GM18499 (cell line): Measurements from ENCODE around the gene DLGAP1.

Source experiments
- ATAC-seq: cut with Tn5 transposase; IDR thresholded peaks from one replicate; pipeline ENCODE4 v1.9.1; 2021; ENCODE audit warnings: moderate number of reproducible peaks; ENCODE audit not compliant: insufficient read depth, unreplicated experiment

DLGAP1 gene

DNA sequence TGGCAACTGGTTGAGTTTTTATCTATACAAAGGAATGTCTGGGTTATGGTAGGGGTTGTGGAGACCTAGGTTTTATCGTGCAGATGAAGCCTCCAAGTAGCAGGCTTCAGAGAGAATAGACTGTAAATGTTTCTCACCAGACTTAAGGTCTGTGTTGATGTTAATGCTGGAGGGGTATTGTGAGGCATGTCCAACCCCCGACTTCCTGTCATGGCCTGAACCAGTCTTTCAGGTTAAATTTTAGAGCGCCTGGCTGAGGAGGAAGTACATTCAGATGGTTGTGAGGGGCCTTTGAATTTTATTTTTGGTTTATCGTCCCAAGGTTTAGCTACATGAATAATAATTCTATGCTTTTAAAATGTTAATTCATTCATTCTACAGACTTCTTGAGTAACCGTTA lies 435.1 kb downstream of the DLGAP1 start:
- ATAC-seq: no peak

DNA sequence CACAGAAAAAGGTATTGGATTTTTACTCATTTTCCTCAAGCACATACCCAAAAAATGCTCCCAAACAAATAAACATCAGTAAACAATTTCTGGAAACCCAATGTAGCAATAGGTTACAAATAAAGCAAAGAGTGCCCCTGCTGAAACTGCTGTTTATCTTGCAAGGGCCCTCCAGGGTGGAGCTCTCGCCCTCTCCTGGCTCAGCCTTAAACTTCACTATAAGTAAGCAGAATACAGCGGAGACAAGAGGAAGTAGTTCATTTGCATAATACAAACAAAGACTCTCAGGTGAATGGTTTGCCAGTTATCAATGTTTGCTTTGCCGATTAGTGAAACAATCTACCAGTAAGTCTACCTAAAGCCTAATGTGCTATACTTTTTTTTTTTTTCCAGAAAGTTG lies 437.6 kb downstream of the DLGAP1 start:
- ATAC-seq: peak; percentile 80

DNA sequence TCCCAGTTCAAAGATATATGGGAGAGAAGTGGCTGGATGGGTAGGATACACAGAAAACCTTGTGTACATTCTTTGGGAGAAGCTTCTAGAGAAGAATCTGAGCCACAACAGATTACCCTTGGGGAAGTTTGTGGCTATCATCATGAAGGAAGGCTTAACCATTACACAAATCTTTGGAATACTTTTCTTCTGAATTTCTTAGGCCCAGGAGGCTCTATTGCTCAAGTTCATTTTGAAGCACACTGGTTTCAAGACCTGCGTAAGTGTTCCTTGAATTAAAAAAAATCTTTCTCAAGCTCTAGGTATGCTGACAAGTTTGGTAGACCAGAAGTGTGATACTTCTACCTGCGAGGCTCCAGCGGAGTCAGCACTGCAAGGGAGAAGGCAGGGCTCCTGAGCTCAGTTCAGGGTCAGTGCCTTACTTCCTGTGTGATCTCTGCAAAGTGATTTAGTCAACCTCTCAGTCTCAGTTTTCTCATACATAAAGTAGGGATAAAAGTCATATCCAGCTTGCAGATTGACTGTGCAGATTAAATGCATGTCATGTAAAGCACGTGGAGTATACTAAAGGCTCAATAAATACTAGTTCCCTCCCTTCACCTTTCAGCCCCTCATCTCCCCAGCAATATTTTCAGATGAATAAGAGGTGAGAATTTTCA lies 438.6 kb downstream of the DLGAP1 start:
- ATAC-seq: no peak

DNA sequence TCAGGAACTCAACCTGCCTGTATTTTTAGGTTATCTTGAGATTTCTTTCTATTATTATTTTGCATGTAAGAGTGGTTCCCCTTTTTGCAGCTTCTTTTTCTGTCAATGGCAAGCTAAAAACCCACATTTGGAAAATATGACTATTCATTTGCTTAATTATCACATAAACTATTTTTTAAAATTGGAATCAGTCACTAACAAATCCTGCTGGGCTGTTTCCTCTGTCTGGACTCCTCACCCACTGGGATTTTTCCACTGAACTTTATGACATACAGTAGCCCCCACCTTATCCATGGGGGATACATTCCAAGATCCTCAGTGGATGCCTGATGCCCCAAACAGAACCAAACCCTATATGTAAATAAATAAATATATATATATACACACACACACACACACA lies 447.3 kb downstream of the DLGAP1 start:
- ATAC-seq: no peak

DNA sequence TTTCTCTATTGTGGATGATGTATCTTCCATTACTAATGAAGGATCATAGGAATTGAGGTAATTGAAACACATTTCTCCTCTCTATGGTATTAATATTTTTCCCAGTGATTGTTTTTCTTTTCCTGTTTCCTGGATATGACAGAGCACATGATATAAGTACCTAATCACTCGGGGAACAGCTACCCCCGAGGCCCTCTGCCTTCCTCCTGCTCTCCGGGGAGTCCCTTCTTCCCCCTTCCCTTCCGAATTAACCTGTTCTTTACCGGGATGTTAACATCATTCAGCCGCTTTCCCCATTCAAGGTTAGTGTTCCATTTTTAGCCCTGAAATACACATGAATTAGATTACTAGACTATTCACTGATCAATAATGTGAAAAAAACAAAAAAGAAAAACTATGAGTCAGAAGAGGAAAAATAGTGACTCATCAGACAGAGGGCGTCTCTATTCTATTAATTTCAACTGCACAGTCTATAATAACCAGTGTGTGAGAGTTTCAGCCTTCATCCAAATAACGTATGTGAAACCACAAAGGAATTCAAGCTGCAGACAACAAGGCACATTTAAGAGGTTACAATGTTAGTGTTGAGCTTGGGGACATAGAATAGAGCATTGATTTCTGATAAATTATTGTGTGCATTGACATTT lies 450.8 kb downstream of the DLGAP1 start:
- ATAC-seq: no peak

DNA sequence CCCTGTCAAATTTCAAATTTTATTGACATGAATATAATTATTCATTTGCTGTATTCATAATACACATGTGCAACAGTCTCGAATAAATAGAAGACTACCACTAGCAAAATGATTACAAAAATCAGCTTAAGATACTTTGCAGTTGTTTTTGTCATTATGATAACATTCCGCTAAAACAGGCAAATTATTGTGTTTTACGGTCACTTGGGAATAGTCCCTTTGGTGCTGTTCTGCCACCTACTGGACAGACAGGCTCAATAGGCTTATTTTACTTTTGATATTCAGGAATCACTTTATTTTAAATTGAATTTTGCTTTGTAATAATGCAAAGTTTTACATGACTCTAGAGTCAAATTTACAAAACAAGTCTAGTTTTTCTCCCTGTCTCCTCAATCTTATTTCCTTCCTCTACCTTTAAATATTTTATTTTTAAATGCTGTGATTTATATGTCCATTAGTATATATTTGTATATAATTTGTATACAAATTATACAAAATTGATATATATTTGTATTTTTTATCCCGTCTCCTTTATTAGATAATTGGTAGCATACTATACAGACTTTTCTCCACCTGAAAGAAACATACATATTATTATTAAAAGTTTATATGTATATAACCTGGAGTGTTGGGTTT lies 456.3 kb downstream of the DLGAP1 start:
- ATAC-seq: no peak

DNA sequence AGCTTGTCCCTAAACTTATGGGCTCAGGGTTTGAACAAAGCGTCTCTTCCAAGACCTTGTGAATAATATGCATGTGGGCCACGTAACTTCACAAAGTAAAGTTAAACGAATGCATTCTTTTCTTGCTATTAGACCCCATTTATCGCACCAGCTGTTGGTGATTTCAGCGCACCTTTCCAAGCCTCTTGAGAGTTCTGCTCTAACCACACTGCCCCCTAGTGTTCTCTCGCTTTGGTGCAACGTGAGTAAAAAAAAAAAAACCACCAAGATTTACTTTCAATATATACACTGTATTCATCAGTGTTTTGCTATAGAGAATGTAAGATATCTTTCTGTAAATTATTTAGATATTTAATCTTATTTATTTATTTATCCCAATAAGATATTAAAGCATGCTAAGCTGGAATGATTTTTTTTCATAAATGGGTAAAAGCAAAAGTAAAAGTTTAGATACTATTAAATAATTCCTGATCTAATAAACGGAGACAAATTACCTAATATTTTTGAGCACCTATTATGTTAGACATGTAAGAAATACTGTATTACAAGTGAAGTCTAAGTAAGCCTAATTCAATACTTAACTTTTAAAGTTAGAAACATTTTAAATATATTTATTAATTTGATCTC lies 459.5 kb downstream of the DLGAP1 start:
- no peak for ATAC-seq

DNA sequence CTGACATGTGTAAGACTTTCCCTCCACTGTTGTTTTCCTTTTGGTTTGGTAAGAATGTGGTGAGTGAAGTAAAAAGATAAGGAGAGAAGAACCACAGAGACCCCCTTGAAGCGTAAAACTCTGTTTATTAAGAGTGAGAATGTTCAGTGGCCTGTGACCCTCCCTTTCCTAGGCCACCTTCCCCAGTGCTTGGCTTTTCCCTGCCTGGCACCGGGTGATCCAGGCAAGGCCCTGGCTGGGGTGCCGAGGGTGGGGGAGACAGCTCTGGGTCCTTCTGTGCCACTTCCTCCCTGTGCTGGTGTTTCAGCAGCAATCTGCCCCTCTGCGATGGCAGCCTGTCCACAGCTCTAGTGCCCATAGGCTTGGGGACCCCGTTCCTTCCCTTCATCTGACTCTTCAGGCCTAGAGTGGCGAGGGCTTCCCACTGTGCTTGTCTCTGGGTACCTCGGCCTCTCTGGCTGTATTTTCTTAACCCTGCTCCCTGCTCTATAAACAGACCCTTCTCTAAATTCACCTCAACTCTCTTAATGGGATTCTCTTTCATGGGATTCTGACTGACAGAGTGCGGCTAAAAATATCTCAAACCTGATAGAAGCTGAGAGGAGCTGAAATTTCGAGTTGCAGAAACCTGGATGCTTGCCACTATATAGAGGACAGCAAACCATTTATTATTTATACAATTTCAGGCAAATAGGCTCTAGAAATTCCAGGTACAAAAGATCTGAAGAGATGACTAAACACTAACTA lies 461.0 kb downstream of the DLGAP1 start:
- ATAC-seq: no peak

DNA sequence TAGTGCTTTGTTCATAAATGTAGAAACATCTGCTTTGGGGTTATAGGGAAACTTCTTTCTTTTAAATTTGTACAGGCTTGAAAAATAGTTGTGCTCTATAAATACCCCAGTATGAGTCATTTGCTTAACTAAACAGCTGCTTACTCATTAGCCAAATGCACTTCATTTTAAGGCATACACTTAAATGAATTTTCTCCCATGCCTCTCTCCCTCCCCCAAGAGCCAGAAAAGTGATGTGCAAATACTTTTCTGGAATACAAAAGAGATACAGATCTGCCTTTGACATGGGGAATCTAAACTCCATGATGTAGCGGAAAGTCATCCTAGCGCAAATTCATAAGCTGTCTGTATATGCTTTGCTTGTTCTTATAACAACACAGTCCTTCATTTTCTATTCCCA lies 469.4 kb downstream of the DLGAP1 start:
- no peak for ATAC-seq

DNA sequence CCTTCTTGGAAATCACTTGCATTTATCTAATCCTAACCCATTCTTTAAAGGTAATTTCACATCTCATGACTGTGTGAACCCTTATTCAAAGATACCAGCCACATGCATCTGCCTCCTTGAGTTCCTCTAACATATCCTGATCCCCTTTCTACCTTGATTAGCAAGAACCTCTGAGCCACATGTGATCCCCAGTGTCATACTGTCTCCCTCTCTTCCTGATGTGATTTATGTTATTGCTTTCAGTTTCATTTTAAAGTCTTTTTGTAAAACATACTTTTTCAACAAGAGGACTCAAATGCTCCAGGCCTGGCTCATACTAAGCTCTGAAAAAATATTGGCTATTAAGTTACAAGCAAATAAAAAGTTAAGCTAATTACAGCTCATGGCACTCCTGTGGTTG lies 470.1 kb downstream of the DLGAP1 start:
- ATAC-seq: no peak

DNA sequence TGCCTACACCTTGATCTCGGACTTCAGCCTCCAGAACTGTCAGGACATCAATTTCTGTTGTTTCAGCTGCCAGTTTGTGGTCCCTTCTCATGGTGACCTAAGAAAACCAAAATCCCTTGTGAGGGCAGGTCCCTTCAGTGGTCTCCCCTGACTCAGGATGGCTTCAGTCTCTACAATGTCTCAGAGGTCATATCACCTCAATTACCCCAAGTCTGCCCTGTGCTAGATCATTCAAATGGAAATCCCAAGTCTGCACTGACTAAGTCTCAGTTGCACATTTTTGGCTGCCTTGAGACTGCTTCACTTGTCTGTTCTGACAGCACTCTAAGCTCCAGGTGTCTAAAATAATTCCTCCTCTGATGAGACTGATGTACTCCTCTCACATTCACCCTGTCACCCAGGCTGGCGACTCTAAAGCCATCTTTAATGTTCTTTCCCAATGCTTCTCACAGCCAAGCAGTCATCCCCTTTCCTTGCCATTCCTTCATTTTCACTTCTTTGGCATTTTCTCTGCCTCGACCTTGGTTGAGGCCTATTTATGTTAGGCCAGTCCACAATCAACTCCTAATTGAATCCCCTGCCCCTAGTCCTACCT lies 470.8 kb downstream of the DLGAP1 start:
- no peak for ATAC-seq

DNA sequence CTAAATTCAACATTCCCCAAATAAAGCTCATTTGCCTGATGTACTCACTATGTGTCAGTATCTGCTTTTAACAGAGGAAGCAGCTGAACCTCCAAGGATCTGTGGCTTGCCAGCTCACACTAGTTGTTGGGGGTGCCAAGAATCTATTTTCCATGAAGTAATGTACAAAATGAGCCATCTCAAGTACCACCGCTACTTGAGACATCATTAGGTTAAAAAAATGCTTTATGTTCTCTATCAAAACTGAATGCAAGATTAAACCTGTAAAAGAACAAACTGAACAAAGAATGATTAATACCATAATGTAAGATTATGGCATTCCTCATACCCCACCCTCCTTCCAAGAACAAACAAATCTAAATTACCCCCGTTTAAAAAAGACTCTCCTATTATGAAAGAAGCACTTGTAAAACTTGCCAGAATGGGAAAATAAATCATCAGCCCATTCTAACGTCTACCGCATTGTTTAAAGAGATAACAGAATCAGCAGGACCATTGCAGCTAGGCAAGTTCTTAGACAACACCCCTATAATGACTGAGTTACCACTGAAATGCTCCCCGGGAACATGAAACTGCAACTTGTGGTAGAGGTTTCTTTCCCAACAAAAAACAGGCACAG lies 471.6 kb downstream of the DLGAP1 start:
- no peak for ATAC-seq

DNA sequence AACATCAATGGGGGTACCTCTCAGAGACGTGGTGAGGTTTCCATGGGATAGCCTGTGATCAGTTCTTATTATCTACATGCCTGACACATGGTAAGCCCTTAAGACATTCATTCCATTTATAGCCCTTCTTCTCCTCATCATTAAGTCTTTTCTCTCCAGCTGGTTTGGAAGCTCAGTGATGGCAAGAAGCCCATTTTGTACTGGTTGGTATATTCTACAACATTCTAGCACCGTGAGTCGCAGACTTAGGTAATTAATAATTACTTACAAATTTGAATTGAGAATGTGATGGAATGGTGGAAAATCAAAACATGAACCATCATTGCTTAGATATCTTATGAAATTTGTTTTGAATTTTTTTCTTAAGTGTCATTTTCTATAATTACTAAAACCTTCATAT lies 472.6 kb downstream of the DLGAP1 start:
- ATAC-seq: no peak

DNA sequence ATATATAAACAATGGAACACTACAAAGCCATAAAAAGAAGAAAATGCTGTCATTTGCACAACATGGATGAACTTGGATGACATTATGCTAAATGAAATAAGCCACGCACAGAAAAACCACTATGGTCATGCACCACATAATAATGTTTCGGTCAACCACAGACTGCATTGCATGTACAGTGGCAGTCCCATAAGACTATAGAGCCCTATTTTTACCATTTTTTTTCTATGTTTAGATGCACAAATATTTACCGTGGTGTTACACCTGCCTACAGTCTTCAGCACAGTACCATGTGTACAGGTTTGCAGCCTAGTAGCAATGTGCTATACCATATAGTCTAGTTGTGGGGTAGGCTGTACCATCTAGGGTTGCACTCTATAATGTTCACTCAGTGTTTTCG lies 476.1 kb downstream of the DLGAP1 start:
- ATAC-seq: no peak

DNA sequence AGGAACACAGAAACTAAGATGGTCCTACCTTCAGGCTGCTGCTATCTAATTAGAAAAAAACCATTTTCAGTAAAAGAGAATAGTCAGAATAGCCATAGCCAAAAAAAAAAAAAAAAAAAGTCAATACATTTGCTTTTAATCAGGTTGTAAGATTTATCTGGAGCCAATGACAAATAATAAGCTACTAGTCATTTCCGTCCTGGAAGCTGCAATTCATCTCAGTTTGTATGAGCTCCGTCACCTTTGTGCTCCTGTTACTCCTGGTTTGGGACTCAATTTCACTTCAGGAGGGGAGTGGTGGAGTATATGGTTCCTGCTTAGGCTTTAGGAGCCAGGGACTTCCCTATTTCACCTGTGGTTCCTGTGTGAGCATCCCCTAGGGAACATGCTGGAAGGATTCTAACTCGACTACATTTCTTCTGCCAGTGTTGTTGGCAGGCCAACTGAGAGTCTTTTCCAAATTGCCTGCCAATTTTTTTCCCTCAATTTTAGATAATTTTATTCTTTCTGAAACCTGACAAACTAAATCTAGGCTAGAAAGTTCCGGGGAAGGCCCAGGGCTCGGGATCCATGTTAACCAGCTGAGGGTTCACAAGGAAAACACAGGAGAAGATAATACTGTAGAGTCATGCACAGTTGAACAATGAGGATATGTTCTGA lies 481.8 kb downstream of the DLGAP1 start:
- no peak for ATAC-seq

DNA sequence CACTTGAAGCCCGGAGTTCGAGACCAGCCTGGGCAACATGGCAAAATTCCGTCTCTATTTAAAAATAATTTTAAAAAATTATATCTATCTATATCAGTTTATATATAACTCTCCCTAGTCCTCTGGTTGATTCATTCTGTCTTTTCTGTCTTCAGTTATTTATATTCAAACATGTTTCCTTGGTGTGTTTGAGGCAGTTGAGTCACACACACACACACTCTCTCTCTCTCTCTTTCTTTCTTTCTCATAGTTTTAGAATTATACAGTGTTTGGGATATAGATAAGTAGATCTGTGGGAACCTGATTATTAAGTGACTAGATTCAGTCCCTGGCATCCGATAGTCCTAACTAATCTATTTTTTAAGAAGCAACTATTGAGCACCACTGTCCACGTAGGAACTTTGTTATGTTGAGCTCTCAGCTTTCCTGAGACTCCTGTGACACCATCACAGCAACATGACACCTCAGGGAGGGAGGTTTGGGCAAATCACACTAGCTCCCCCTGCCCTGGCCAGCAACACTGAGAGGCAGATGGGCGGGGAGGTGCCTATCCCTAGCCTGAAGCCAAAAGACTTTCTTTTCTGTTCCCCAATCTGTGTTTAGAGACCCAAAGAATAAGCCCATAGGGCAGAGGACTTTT lies 482.7 kb downstream of the DLGAP1 start:
- no peak for ATAC-seq

DNA sequence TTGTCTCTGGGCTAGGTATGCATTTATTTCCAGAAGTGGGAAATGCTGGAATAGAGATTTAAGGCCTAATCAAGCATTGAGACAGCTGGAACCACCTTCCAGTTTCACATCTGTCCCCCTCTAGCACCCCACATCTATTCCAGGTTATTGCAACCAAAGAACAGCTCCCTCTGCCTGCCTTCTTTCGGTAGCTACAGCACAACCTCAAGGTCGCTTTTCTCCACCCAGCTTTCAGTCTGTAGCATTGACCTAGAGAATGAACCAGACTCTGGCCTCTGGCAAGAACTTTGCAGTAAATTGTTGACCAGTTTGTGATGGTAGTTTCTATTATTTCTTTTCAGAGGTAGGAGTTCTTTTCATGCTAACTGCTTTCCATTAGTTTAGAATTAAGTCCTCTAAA lies 484.2 kb downstream of the DLGAP1 start:
- no peak for ATAC-seq

DNA sequence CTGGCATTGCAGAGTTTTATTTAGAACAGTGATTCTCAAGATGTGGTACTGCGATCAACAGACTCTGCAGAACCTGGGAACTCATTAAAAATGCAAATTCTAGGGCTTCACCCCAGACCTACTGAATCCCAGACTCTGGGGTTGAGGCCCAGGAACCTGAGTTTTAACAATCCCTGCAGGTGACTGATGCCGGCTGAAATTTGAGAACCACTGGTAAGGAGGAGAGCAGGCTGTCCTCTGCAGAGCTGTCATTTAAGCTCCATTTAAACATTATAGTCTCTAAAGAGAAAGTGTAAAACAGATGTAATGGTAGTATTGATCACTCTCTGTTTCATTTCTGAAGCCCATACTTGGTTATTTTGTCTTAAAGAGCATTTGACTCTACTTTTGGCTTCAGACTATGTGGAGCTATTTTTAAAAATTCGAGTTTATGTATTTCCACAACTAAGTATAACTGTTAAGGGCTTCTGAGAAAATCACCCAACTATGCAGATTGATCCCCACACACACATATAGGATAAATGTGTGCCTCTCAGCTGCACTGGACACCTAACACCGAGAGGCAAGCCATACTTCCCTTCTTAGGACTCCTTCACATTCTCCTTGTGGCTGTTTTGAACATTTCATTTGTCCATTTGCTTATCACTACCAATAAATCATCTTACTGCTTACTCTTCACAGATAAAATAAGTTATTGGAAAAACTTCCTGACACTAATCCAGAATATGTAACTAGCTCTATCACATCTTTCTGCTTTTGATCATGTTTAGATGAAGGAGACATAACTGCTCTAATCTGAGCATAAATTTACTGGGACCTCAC lies 487.5 kb downstream of the DLGAP1 start:
- no peak for ATAC-seq
